Stimulated activated CD4-positive, alpha-beta T cell treated with anti-CD3 and anti-CD28 coated beads, TNF-alpha, amount 100 ng/mL, for 48 hours (primary cell): ENCODE results near the gene ITGB1BP1.

Experiments used
- DNase-seq, 3 donors: peaks; one replicate each; pipeline ENCODE4 v3.0.0-alpha.2; 2020; ENCODE audit warnings: low read depth in 3 of 3

The ITGB1BP1 gene

DNA sequence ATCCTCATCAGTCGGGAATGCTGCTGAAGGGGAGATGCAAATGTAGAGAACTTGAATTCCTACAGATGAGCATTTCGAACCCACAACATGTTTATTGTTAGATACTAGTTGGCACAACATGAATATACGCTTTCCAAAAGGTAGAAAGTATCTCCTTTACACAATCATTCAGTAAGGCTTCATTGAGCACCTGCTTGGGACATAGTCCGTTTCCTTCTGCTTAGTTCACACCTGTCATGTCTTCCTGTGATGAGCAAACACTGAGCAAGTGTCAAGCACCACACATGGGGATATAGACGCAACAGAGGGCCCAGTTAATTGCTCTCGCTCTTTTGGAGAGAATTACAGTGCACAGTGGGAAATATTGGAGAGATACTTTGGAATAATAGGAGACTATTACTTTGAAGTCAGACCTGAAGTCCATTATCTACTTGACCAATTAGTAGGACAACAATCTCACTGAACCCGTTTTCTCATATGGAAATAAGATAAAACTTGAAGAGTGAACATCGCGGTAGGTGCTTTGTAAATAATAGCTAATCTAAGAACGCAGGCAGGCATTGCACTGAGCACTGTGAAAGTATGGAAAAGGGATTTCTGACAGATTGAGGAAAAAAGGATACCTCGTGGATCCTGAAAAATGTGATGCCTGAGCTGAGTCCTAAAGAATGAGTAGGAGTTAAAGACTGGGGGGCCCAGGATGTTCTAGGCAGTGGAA, 1.3 kb upstream of the ITGB1BP1 start:
- DNase-seq: no peak

GRCh38 chr2:9423922-9424272, 569 bp upstream of the ITGB1BP1 start:
- DNase-seq: peak in 2 of 3 donors; percentile 9 to 17

DNA sequence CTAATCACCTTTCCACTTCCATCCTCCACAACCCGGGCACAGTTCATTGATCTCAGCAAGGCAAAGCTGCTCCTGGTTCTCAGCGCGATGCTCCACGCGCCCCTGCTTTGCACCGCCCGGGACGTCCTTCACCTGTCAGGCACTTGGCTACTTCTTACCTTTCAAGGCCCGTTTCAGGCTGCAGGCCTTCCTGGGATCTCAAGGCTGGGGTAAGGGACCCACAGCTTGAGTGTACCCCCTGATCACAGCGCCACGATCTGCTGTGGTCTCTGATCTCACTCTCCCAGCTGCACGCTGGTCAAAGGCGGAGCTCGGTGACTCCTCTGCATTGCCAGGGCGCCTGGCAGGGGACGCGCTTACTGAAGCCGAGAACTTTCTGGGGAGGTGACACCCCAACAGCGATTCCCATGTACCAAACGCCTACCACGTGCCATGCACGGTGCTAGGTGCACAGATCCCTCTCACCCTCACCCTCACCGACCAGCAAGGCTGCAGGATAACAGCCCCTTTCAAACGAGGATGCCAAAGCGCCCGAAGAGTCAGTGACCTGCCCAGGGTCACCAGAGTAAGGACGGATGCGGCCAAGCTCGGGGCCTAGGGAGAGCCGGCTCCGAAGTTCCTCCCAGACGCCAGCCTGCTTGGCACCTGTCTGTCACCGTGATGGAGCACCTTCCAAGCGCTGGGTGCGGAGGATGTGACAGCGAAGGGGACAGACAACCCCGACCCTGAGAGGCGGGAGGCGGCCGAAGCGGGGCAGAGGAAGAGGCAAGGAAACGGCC, 818 bp downstream of the ITGB1BP1 start:
- DNase-seq: peak; percentile 28 to 38 (median 32)

DNA sequence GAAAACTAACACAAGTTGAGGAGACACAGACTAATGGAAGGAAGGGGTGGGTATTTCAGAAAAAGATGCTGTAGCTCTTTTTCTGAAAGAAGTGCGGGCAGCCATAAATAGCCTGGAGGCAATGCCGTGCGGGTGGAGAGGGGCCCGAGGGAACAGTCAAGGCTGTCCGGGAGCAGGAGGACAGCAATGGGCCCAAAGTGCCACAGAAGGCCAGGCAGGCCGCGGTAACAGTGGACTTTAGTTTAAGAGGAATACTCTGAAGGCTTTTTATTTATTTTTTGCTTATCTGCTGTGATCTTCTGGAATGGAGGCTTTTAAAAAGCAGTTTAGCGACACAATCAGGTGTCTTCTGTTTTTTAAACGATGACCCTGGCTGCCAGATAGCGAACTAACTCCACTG, 2.8 kb downstream of the ITGB1BP1 start:
- DNase-seq: no peak

- DNase-seq: no peak
These were observed 3.8 kb downstream of the ITGB1BP1 start for GRCh38 chr2:9419541-9419940.

- DNase-seq: no peak
These were observed 4.6 kb downstream of the ITGB1BP1 start for GRCh38 chr2:9418746-9419145.

DNA sequence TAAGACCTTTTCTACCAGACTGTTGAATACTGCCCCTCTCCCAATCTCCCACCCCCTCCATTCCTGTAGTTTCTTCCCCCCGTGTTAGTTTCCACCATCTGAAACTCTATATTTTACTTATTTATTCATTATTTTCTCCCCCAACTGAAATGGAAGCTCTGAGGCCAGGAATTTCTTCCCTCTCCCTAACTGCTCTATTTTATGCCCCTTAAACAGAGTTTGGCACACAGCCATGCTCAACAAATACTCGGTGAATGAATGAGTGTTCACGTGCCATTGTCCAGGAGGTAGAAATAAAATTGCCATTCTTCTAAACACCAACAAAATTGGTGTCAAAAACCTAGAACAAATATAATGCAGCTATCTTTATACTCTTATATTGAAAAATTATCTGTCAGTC, 5.6 kb downstream of the ITGB1BP1 start:
- no peak for DNase-seq

GRCh38 chr2:9416962-9417316, 6.4 kb downstream of the ITGB1BP1 start:
- no peak for DNase-seq

- no peak for DNase-seq
These were observed 6.9 kb downstream of the ITGB1BP1 start for GRCh38 chr2:9416267-9416961.

DNA sequence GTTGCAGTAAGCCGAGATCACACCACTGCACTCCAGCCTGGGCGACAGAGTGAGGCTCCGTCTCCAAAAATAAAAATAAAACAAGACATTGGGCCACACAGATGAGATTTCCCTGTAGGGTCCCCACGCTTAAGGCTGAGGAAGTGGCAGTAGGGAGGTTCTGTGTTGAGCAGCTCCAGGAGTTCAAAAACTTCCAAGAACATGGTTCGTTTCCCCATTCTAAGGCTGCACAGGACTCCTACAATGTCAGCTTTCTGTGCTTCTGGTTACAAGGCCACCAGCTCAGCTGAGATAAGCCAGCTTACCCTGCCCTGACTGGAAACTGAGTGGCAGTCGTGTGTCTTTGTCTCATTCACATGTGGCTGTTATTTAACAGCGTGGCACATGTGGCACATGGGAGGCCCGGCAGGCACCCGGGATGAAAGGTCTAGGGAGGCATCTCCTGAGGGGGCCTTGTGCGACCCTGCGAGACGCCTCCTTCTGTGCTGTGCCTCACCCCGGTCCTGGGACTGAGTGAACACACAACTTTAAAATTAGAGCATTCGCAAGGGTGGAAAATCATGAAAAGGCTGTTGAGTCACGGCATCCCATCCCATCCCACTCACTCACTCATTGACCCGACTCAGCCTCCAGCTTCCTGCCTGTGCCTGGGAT, 7.7 kb downstream of the ITGB1BP1 start:
- no peak for DNase-seq

DNA sequence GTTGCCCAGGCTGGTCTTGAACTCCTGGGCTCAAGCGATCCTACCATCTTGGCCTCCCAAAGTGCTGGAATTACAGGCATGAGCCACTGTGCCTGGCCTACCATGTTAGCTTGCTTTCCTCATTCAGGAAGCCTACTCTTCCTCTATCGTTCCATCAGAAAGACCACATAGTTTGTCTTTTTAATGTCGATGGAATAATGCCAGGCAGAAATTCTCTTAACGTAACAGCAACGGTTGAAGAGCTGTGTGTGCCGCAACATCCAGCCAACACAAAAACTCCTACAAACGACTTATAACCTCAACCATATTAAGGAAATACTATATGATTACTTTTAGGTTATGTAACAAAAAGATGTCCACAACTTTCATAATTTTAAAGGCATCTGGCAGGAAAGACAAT, 10.5 kb downstream of the ITGB1BP1 start:
- no peak for DNase-seq

DNA sequence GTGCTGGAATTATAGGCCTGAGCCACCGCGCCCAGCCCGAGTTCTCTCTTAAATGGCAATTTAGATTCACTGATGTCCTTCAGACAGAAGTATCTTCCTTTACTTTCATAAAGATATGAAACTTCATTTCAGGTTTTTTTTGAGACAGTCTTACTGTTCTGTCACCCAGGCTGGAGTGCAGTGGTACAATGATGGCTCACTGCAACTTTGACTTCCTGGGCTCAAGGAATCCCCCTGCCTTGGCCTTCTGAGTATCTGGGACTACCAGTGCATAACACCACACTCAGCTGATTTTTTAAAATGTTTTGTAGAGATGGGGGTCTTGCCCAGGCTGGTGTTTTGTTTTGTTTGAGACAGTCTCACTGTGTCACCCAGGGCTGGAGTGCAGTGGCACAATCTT, 13.2 kb downstream of the ITGB1BP1 start:
- no peak for DNase-seq

GRCh38 chr2:9408641-9409151, 14.6 kb downstream of the ITGB1BP1 start:
- no peak for DNase-seq

GRCh38 chr2:9407363-9407811, 15.9 kb downstream of the ITGB1BP1 start:
- no peak for DNase-seq

GRCh38 chr2:9406529-9407362, 16.6 kb downstream of the ITGB1BP1 start:
- DNase-seq: no peak

DNA sequence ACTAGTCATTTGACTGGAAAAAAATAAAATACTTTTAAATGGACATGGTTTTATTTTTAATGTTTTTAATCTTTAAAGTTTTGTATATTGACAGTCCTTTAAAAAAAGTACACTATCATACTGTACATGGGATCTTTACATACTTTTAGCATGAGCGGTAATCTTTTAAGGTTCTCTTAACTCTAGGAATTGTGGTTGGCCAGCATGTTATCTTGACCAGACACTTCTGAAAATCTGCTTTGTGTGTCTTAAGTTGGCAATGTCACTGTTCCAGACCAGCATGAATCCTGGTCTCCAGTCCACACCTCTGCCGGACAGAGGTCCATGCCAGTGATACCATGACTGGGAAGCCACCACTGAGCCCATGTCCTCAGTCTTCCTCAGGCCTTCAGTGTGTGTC, 17.7 kb downstream of the ITGB1BP1 start:
- no peak for DNase-seq

- DNase-seq: no peak
These were observed 18.9 kb downstream of the ITGB1BP1 start for GRCh38 chr2:9404451-9404850.

GRCh38 chr2:9403924-9404323, 19.4 kb downstream of the ITGB1BP1 start:
- no peak for DNase-seq

- no peak for DNase-seq
These were observed 21.5 kb downstream of the ITGB1BP1 start for GRCh38 chr2:9401646-9402371.

DNA sequence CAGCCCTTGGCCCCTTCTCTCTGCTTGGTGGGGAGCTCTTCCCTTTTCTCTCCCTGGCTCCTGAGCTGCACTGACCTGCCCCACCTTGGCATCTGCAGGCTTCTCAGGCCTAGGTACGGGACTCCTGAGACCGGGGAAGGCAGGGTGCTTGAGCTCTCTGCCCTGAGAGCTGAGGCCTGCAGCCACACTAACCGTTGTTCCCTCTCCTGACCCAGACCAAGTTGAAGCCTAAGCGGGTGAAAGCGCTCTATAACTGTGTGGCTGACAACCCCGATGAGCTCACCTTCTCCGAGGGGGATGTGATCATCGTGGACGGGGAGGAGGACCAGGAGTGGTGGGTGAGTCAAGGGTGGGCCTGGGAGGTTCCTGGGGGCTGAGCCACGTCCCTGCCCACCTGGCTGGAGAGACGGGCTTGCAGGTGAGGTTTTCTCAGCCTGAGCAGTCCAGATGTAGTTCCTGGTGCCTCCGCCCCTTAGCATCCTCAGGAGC, 22.2 kb downstream of the ITGB1BP1 start:
- DNase-seq: no peak
